ENCODE data around the gene SYCE3. TPM values are rescaled to one million over a fixed set of nuclear protein-coding genes. Genes with fewer than 3 reads are reported as not detected.

The SYCE3 gene
- total RNA-seq: not detected
- long read RNA-seq, donor 1: 0 reads
- long read RNA-seq, donor 2: 0 reads

GRCh38 chr22:50562523-50563412 is at the start of gene SYCE3:
SYCE3 (minus strand) TSS chr22:50562919; CDS start chr22:50556405, 6,514 bp downstream.
- DNase-seq (peak; percentile 99), ATAC-seq (peak; percentile 96)
- Histone ChIP-seq H3K4me3 (peak within 1 kb of the TSS; percentile 42), H3K4me1 (ENCODE audit: low read depth) (peaks cover 7% of the 10 kb centered on the region), H3K9me3 (no peaks in the 10 kb centered on the region), H3K36me3 (ENCODE audit: low read depth) (no peaks in the 10 kb centered on the region)
- peak; percentile 98 for TF ChIP-seq CTCF (IDR thresholded peaks at IDR 0.05)
- intact Hi-C loops (cut with DNase I, micrococcal nuclease): no loop called here

- no peak overlapping the region for H3K4me3 ChIP-seq
- H3K4me1 ChIP-seq (ENCODE audit: low read depth): peaks cover 10% of the 10 kb centered on the region
- no peak for DNase-seq
- TF ChIP-seq CTCF (IDR thresholded peaks at IDR 0.05): no peak
- ATAC-seq: no peak
- no peaks in the 10 kb centered on the region for H3K36me3 ChIP-seq (ENCODE audit: low read depth)
- no peaks in the 10 kb centered on the region for H3K9me3 ChIP-seq
- intact Hi-C loops (cut with DNase I, micrococcal nuclease): no loop called here
These were observed 49.4 kb upstream of the SYCE3 start for GRCh38 chr22:50612168-50612527.

GRCh38 chr22:50611341-50612060 is 48.8 kb upstream of the SYCE3 start:
- Histone ChIP-seq H3K9me3 (no peaks in the 10 kb centered on the region), H3K4me1 (ENCODE audit: low read depth) (peaks cover 10% of the 10 kb centered on the region), H3K4me3 (no peak overlapping the region), H3K36me3 (ENCODE audit: low read depth) (no peaks in the 10 kb centered on the region)
- intact Hi-C loops (cut with DNase I, micrococcal nuclease): no loop called here
- DNase-seq: no peak
- TF ChIP-seq CTCF (IDR thresholded peaks at IDR 0.05): no peak
- no peak for ATAC-seq

GRCh38 chr22:50610581-50610980 is 47.9 kb upstream of the SYCE3 start:
- H3K4me3 ChIP-seq: no peak overlapping the region
- no peak for TF ChIP-seq CTCF (IDR thresholded peaks at IDR 0.05)
- H3K36me3 ChIP-seq (ENCODE audit: low read depth): no peaks in the 10 kb centered on the region
- no peak for ATAC-seq
- no peaks in the 10 kb centered on the region for H3K9me3 ChIP-seq
- no peak for DNase-seq
- intact Hi-C loops (cut with DNase I, micrococcal nuclease): no loop called here
- H3K4me1 ChIP-seq (ENCODE audit: low read depth): peaks cover 10% of the 10 kb centered on the region

GRCh38 chr22:50610041-50610451 is 47.3 kb upstream of the SYCE3 start:
- Histone ChIP-seq H3K4me3 (no peak overlapping the region), H3K9me3 (no peaks in the 10 kb centered on the region), H3K4me1 (ENCODE audit: low read depth) (peaks cover 10% of the 10 kb centered on the region), H3K36me3 (ENCODE audit: low read depth) (no peaks in the 10 kb centered on the region)
- DNase-seq (no peak), ATAC-seq (no peak)
- no peak for TF ChIP-seq CTCF (IDR thresholded peaks at IDR 0.05)
- intact Hi-C loops (cut with DNase I, micrococcal nuclease): no loop called here

All from mucosa of descending colon (tissue), 3 donors.